Right atrium auricular region (tissue), 2 donors: ENCODE measurements around the gene FCHSD2. TPM values are rescaled to one million over a fixed set of nuclear protein-coding genes. Genes with fewer than 3 reads are reported as not detected.

Experiments
- DNase-seq: peaks from one replicate; pipeline ENCODE4 v3.0.0-alpha.2; 2019; ENCODE audit warnings: low spot score
- H3K27ac ChIP-seq, 2 donors: fragments of 200-600 bp; sonication (generic); 1 replicate in 1 of 2; 2 replicates in 1 of 2; pipeline ENCODE4 v1.5.1; 2016 to 2019
- H3K27me3 ChIP-seq, 2 donors: fragments of 200-600 bp; sonication (generic); one replicate each; pipeline versions ENCODE4 v1.5.1 to v1.6.0; 2017 to 2019
- H3K36me3 ChIP-seq: fragments of 200-600 bp; sonication (generic); one replicate; pipeline ENCODE4 v1.5.1; 2016
- H3K4me1 ChIP-seq, 2 donors: fragments of 200-600 bp; sonication (generic); one replicate each; pipeline versions ENCODE4 v1.5.1 to v1.6.0; 2017 to 2019
- H3K4me3 ChIP-seq, 2 donors: fragments of 200-600 bp; sonication (generic); 1 replicate in 1 of 2; 2 replicates in 1 of 2; pipeline ENCODE4 v1.5.1; 2017 to 2019; ENCODE audit warnings: mild to moderate bottlenecking in 1 of 2, moderate library complexity in 1 of 2
- H3K9me3 ChIP-seq, 2 donors: fragments of 200-600 bp; sonication (generic); one replicate each; pipeline ENCODE4 v1.5.1; 2019
- total RNA-seq, 2 donors: library from RNA; depleted of rRNA; stranded (reverse); fragments of >200 nt; gene quantifications; one replicate each; pipeline ENCODE4 v1.1.0, GENCODE V29; 2016
- TF ChIP-seq, protein P1 (sequence below), 2 donors: fragments of 200-600 bp; sonication (generic); IDR thresholded peaks; one replicate each; pipeline ENCODE4 v1.5.1; 2019; ENCODE audit warnings: antibody characterized with exemption in 2 of 2

FCHSD2 gene
- total RNA-seq, 2 donors from 2014 or later, result 23.9 to 24.0 TPM

DNA sequence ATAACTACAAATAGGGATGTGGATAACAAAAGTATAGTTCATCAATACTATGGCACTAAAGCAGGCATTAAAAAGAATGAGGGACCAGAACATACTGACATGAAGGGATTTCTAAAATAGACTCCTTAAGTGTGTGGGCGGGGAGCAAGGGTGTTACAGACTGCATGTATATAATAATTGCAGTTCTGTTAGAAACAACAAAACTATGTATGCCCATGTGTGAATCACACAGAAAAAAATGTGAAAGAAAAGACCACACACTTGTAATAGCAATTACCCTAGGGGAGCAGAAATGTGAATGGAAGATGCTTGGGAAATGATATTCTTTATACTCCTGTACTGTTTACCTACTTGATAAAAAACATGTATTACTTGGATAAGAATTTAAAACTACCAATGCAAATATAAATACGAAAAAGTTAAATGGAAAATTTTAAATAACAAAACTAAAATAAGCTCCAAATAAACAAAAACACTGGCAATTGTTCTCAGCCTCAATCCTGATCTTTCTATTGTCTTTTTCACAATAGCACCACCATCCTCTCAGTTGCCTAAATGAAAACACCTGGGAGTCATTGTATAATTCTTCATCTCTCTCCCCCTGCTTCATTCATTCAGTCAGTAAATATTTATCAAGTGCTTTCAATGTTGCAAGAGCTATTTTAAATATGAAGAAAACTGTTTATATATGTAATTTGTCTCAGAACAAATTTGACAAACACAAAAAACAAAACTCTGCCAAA lies 129.8 kb downstream of the FCHSD2 start:
- TF ChIP-seq, protein P1, sequence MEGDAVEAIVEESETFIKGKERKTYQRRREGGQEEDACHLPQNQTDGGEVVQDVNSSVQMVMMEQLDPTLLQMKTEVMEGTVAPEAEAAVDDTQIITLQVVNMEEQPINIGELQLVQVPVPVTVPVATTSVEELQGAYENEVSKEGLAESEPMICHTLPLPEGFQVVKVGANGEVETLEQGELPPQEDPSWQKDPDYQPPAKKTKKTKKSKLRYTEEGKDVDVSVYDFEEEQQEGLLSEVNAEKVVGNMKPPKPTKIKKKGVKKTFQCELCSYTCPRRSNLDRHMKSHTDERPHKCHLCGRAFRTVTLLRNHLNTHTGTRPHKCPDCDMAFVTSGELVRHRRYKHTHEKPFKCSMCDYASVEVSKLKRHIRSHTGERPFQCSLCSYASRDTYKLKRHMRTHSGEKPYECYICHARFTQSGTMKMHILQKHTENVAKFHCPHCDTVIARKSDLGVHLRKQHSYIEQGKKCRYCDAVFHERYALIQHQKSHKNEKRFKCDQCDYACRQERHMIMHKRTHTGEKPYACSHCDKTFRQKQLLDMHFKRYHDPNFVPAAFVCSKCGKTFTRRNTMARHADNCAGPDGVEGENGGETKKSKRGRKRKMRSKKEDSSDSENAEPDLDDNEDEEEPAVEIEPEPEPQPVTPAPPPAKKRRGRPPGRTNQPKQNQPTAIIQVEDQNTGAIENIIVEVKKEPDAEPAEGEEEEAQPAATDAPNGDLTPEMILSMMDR (IDR thresholded peaks at IDR 0.05), result no peak
- Histone ChIP-seq H3K9me3 (peaks cover 0 to 20% of the 10 kb centered on the region in 2 donors), H3K27ac (no peak overlapping the region), H3K27me3 (no peaks in the 10 kb centered on the region), H3K4me1 (peaks cover 0 to 9% of the 10 kb centered on the region in 2 donors), H3K36me3 (peaks cover 8% of the 10 kb centered on the region), H3K4me3 (no peak overlapping the region)
- no peak for DNase-seq

DNA sequence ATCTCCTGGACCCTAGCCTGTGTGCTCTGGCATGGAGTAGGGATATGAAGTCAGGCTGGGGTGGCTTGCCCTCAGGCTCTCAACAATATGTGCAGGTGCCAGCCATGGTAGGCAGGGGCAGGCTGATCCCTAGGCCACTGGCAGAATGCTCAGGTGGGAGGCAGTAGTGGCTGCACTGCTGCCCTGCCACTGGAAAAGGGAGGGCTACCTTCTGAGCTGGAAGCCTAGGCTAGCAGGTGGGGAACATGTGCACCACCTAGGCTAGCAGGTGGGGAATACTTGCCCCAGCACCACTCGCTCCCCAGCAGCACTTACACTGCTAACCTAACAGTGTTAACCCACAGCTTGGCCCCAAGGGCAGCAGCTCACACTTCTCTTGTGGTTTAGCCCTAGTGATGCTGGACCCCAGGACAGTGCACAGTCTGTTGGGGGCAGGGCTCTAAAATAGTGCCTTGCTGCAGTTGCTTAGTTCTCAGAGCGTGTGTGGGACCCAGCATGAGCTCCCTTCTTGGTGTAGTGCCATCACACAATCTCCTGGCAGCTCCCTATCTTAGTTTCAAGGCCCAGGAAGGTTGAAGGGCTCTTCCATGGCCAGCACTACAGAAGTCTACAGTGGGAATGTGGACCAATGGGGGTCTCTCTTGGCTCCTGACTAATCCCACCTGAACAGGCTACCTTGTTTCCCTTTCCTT lies 130.8 kb downstream of the FCHSD2 start:
- Histone ChIP-seq H3K27ac (no peak overlapping the region), H3K4me1 (peaks cover 0 to 9% of the 10 kb centered on the region in 2 donors), H3K9me3 (peaks cover 0 to 20% of the 10 kb centered on the region in 2 donors), H3K36me3 (peaks cover 8% of the 10 kb centered on the region), H3K4me3 (no peak overlapping the region), H3K27me3 (no peaks in the 10 kb centered on the region)
- TF ChIP-seq, protein P1 (IDR thresholded peaks at IDR 0.05), result no peak
- DNase-seq, result no peak

DNA sequence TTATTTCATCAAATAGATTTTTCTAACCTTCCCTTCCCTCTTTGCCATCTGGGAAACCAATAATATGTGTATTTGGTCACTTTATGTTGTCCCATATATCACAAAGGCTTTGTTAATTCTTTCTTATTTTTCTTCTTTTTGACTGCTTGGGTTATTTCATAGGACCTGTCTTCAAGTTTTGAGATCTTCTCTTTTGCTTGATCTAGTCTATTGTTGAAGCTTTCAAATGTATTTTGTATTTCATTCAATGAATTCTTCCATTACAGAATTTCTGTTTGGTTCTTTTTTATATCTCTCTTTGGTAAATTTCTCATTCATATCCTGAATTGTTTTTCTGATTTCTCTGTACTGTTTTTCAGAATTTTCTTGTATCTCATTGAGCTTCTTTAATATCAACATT lies 132.1 kb downstream of the FCHSD2 start:
- no peak overlapping the region for H3K4me3 ChIP-seq
- peaks cover 0 to 9% of the 10 kb centered on the region in 2 donors for H3K4me1 ChIP-seq
- no peaks in the 10 kb centered on the region for H3K27me3 ChIP-seq
- peaks cover 0 to 20% of the 10 kb centered on the region in 2 donors for H3K9me3 ChIP-seq
- no peak for DNase-seq
- H3K36me3 ChIP-seq, result peaks cover 8% of the 10 kb centered on the region
- TF ChIP-seq, protein P1 (IDR thresholded peaks at IDR 0.05), result no peak
- H3K27ac ChIP-seq, result no peak overlapping the region

DNA sequence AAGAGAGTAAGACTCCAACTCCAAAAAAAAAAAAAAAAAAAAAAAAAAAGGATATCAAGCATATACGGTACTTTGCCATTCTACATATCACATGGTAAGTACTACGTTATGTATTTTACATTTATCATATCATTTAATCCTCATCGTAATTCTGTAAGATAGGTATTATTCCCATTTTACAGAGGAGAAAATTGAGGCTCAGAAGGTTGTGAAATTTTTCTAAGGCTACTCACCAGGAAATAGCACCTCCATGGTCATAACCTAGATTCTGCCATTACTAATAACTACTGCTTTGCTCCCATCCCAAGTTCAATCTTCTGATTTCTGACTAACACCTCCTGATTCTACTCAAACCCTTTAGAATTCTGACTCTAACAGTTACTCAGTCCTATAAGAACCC lies 138.0 kb downstream of the FCHSD2 start:
- Histone ChIP-seq H3K9me3 (peaks cover 0 to 1% of the 10 kb centered on the region in 2 donors), H3K4me3 (no peak overlapping the region), H3K27me3 (no peaks in the 10 kb centered on the region), H3K36me3 (no peaks in the 10 kb centered on the region), H3K27ac (no peak overlapping the region), H3K4me1 (peaks cover 0 to 11% of the 10 kb centered on the region in 2 donors)
- TF ChIP-seq, protein P1 (IDR thresholded peaks at IDR 0.05), result no peak
- DNase-seq, result no peak

DNA sequence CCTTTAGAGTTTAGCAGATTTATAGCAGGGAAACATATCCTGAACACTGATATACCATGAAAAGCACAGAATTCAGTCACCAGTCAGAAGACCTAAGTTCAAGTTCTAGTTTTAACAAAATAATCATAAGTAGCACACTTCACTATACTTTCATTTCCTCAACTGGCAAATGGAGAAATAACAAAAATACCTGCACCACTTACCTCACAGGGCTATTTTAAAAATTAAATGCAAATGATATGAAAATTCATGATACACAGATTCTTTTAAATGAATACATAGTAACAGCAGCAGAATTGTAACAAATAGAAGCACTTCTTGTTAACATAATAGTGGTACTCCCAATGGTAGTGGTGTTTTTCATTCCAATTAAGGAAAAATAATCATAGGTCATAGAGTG lies 139.0 kb downstream of the FCHSD2 start:
- H3K27me3 ChIP-seq, result no peaks in the 10 kb centered on the region
- TF ChIP-seq, protein P1 (IDR thresholded peaks at IDR 0.05), result no peak
- H3K4me3 ChIP-seq, result no peak overlapping the region
- H3K9me3 ChIP-seq, result no peaks in the 10 kb centered on the region
- no peak overlapping the region for H3K27ac ChIP-seq
- peaks cover 0 to 11% of the 10 kb centered on the region in 2 donors for H3K4me1 ChIP-seq
- no peaks in the 10 kb centered on the region for H3K36me3 ChIP-seq
- no peak for DNase-seq
